GM20000 (cell line): ENCODE measurements around the gene CAMSAP2.
"Not testable (repeated sequence)": the region's sequence is repeated elsewhere in the genome, so short reads cannot be mapped to it uniquely, and the experiment has no call there.

Experiments
- DNase-seq: peaks from one replicate; pipeline ENCODE4 v3.0.0; 2012; ENCODE audit warnings: low spot score
- TF ChIP-seq, protein P1 (sequence below): IDR thresholded peaks from 2 replicates; pipeline ENCODE4 v1.5.1; 2012; ENCODE audit warnings: mild to moderate bottlenecking, control low read depth; ENCODE audit errors: extremely low read depth, missing control alignments

Gene CAMSAP2

DNA sequence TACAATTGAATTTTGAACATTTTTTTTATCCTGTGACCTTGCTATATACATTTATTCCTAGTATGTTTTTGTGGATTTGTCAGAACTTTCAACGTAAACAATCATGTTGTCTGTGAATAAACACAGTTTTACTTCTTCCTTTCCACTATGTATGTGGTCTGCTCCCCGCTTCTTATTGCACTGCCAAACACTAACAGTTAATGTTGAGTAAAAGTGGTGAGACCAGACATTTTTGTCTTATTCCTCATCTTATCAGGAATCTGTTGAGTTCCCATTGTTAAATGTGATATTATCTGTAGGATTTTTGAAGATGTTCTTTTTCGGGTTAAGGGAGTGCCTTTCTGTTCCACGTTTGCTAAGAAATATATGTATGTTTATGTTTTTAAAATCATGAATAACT is 45.9 kb downstream of the CAMSAP2 start:
- no peak for DNase-seq
- TF ChIP-seq, protein P1, sequence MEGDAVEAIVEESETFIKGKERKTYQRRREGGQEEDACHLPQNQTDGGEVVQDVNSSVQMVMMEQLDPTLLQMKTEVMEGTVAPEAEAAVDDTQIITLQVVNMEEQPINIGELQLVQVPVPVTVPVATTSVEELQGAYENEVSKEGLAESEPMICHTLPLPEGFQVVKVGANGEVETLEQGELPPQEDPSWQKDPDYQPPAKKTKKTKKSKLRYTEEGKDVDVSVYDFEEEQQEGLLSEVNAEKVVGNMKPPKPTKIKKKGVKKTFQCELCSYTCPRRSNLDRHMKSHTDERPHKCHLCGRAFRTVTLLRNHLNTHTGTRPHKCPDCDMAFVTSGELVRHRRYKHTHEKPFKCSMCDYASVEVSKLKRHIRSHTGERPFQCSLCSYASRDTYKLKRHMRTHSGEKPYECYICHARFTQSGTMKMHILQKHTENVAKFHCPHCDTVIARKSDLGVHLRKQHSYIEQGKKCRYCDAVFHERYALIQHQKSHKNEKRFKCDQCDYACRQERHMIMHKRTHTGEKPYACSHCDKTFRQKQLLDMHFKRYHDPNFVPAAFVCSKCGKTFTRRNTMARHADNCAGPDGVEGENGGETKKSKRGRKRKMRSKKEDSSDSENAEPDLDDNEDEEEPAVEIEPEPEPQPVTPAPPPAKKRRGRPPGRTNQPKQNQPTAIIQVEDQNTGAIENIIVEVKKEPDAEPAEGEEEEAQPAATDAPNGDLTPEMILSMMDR, result no peak

DNA sequence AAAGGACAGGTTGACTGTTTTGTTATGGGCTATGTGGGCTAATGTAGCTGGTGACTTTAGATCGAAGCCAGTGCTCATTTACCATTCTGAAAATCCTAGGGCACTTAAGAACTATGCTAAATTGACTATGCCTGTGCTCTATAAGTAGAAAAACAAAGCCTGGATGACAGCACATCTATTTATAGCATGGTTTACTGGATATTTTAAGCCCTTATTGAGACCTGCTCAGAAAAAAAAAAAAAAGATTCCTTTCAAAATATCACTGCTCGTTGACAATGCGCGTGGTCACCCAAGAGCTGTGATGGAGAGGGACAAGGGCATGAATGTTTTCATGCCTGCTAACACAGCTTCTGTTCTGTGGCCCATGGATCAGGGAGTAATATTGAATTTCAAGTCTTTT is 48.1 kb downstream of the CAMSAP2 start:
- TF ChIP-seq, protein P1, result no peak
- no peak for DNase-seq

DNA sequence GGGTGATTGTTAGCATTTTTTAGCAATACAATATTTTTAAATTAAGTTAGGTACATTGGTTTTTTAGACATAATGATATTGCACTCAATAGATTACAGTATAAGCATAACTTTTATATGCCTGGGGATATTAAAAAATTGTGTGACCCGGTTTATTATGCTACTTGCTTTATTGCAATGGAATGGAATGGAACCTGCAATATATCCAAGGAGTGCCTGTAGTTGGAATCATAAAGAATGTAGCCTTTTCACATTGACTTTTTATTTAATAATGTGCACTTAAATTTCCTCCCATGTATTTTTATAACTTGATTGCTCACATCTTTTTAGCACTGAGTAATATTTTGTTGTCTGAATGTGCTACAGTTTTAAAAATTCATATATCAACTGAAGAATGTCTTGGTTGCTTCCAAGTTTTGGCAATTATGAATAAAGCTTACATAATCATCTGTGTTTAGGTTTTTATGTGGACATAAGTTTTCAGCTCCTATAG is 49.2 kb downstream of the CAMSAP2 start:
- DNase-seq, result no peak
- TF ChIP-seq, protein P1, result no peak

DNA sequence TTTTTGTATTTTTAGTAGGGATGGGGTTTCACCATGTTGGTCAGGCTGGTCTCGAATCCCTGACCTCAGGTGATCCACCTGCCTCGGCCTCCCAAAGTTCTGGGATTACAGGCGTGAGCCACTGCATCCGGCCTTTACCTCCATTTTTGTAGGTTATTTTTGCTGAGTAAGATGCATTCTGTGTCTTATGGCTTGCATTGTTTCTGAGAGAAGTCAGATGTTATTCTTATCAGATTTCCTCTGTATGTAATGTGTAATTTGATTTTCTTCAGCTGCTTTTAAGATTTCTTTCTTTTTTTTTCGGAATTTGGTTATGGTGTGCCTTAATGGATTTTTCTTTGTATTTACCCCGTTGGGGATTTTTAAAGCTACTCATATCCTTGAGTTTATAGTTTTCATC is 52.3 kb downstream of the CAMSAP2 start:
- DNase-seq, result not testable (repeated sequence)

DNA sequence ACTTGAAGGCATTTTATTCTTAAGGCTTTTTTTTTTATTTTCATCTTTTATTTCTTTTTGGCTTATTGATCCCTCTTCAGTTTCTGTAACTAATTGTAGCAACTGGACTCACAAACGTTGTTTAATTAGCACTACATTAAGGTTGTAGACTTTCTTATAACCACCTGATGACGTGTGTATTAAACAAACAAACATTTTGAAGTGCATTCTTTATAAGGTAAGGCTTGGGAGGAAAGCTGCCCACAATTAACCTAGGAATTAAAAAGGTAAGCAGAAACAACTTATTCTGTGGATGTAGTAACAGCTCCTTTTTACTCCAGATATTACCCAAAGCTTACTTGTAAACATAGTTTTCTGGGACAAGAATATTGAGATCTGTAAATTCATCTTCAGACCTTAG is 55.0 kb downstream of the CAMSAP2 start:
- no peak for DNase-seq
- TF ChIP-seq, protein P1, result no peak

DNA sequence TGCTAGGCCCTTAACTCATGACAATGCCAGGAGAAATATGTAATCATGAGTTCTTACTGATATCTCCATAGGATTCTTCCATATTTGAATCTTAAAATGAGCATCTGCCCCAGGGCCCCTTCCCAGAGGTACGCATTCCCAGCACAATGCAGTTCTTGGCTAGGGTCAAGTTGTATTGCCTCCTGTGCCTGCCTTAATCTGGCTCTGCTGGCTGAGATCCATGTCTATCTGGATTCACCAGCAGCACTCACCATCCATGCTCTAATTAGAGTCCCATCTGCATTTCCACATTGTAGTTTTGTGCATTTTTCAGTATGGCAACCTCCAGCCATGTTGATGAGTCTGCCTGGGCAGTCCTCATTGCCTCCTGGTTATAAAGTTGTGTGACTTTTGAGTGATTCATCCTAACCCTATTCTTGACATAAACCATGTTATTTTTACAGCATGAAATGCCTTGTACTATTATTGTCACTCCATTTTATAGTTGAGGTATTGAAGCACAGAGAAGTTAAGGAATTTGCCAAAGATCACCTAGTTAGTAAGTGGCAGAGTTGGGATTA is 55.9 kb downstream of the CAMSAP2 start:
- TF ChIP-seq, protein P1, result no peak
- DNase-seq, result no peak

DNA sequence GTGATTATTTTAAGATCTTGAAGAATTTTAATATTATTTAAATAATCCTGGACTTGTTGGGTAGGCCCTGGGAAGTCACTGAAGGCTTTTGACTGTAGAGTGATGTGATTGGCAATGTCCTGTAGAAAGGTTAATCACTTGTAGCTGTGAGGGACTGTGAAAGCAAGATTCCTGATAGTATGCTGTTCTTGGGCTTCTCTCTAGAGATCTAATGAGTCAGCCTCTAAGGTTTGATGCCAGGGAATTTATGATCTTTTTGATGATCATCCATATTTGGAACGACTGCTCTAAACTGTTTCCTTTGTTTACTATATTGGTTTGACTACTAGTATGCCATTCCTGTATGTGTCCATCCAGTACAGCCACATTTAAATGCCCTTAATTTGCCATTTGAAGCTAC is 56.5 kb downstream of the CAMSAP2 start:
- TF ChIP-seq, protein P1, result no peak
- DNase-seq, result no peak

DNA sequence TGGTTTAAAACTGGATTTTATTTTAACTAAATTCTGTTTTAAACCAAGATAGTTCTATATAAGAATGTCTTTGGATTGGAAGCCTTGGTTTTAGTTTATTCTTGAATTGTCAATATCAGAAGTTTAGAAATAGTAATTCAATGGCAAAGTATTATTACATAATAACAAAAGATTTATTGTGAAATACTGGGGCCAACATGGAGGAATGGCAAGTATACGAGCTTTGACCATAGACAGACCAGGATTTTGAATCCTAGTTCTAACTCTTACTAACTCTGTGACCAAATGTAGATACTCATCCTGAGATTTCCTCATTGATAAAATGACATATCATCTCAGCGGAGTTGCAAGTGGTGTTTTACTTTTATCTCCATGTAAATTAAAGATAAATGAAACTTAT is 63.3 kb downstream of the CAMSAP2 start:
- TF ChIP-seq, protein P1, result no peak
- no peak for DNase-seq
